Astrocyte (in vitro differentiated cells and primary cell): ENCODE measurements around the gene GLRA2.

Experiments used
- EZH2 ChIP-seq: IDR thresholded peaks from 2 replicates; pipeline ENCODE4 v1.6.1; 2012; ENCODE audit warnings: mild to moderate bottlenecking, low read length, inconsistent platforms; ENCODE audit not compliant: insufficient read depth
- TF ChIP-seq, protein P1 (sequence below): IDR thresholded peaks from 2 replicates; pipeline ENCODE4 v1.5.1; 2011; ENCODE audit warnings: low read depth, mild to moderate bottlenecking, inconsistent platforms, low read length, moderate library complexity; ENCODE audit not compliant: insufficient read depth

DNA sequence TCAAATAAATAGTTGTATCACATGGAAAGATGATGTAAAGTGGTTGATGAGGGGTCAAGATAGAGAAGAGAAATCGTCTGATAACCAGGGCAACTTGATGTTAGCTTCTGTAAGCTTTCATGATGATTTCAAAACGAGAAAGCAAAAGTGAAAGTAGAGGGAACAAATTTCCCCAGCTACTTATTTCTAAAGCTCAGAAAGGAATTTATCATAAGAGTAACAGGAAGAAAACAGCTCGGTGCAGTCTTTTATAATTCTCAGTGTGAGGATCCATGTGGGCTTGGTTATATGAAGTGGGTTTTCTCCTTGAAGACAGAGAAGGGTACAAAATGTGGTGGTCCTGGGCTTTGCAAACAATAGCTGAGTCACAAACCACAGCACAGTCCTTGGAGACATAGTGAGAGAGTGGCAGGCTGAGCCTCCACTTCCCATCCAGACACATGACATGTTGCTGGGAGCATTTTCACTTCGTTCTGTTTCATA, 32.1 kb upstream of the GLRA2 start:
- TF ChIP-seq, protein P1, sequence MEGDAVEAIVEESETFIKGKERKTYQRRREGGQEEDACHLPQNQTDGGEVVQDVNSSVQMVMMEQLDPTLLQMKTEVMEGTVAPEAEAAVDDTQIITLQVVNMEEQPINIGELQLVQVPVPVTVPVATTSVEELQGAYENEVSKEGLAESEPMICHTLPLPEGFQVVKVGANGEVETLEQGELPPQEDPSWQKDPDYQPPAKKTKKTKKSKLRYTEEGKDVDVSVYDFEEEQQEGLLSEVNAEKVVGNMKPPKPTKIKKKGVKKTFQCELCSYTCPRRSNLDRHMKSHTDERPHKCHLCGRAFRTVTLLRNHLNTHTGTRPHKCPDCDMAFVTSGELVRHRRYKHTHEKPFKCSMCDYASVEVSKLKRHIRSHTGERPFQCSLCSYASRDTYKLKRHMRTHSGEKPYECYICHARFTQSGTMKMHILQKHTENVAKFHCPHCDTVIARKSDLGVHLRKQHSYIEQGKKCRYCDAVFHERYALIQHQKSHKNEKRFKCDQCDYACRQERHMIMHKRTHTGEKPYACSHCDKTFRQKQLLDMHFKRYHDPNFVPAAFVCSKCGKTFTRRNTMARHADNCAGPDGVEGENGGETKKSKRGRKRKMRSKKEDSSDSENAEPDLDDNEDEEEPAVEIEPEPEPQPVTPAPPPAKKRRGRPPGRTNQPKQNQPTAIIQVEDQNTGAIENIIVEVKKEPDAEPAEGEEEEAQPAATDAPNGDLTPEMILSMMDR: no peak
- no peak for TF ChIP-seq EZH2
